ENCODE measurements around the gene RITA1. TPM values are rescaled to one million over a fixed set of nuclear protein-coding genes. Genes with fewer than 3 reads are reported as not detected.

The RITA1 gene
- total and polyA plus RNA-seq, 2 donors (not counting 3 experiments of a cell fraction or from before 2014, with no cell fraction given), result 20.7 to 21.3 TPM

- H4K20me1 ChIP-seq (replicated peaks; ENCODE audit: control insufficient read depth, extremely low read depth, insufficient read depth, low read length), result no peaks in the 10 kb centered on the region
- TF ChIP-seq POLR2A (IDR thresholded peaks at IDR 0.05; ENCODE audit: low read depth, low read length) (no peak), MAX (IDR thresholded peaks at IDR 0.05; ENCODE audit: insufficient read depth, insufficient read length) (no peak), POLR2AphosphoS5 (IDR thresholded peaks at IDR 0.05; ENCODE audit: insufficient read depth, low read depth, low read length) (no peak), CTCF (IDR thresholded peaks at IDR 0.05; ENCODE audit: extremely low read depth in 1 of 2, insufficient read depth in 1 of 2, low read depth in 1 of 2, low read length in 2 of 2) (no peak), GATA2 (IDR thresholded peaks at IDR 0.05; ENCODE audit: insufficient read depth, insufficient read length, low read depth, low read length) (no peak), MYC (IDR thresholded peaks at IDR 0.05; ENCODE audit: low read depth, low read length) (no peak), EZH2 (IDR thresholded peaks at IDR 0.05; ENCODE audit: borderline replicate concordance, low read depth, low read length, severe bottlenecking) (no peak), JUN (IDR thresholded peaks at IDR 0.05; ENCODE audit: borderline replicate concordance, insufficient read depth, insufficient read length, low read depth) (no peak), FOS (IDR thresholded peaks at IDR 0.05; ENCODE audit: borderline replicate concordance, insufficient read depth, low read length) (no peak)
- H3K79me2 ChIP-seq (ENCODE audit: control insufficient read depth, insufficient read depth, low read length), result no peaks in the 10 kb centered on the region
- H3K4me2 ChIP-seq (ENCODE audit: insufficient read depth, low read length), result no peak overlapping the region
- H3K27ac ChIP-seq (ENCODE audit: insufficient read depth, low read depth, low read length), result no peak overlapping the region
- FAIRE-seq (no peak), DNase-seq (ENCODE audit: low read depth, low spot score) (no peak)
- no peaks in the 10 kb centered on the region for H3K27me3 ChIP-seq (ENCODE audit: control insufficient read depth in 2 of 2, insufficient read depth in 2 of 2, low read length in 2 of 2)
- intact Hi-C loops (cut with micrococcal nuclease) (no loop called here), dilution Hi-C loops (cut with MboI; ENCODE audit: extremely low pct_ligation_motif_present, low sequenced_read_pairs) (no loop called here)
- H3K9me1 ChIP-seq (replicated peaks; ENCODE audit: control insufficient read depth, extremely low read depth, insufficient read depth, low read length), result no peaks in the 10 kb centered on the region
- ChIA-PET POLR2A (no interaction called here), CTCF (no interaction called here)
- H2AFZ ChIP-seq (ENCODE audit: low read depth, low read length), result no peak overlapping the region
- H3K9ac ChIP-seq (replicated peaks; ENCODE audit: extremely low read depth, insufficient read depth, low read length), result no peak overlapping the region
- H3K4me1 ChIP-seq (ENCODE audit: control insufficient read depth, extremely low read depth, insufficient read depth, low read length), result no peaks in the 10 kb centered on the region
- BruUV-seq (replicated peaks), result no TSS peak
- H3K9me3 ChIP-seq (replicated peaks; ENCODE audit: control insufficient read depth, insufficient read depth, low read length), result no peaks in the 10 kb centered on the region
- no peak overlapping the region for H3K4me3 ChIP-seq (replicated peaks in 1 of 3; ENCODE audit: insufficient read depth in 1 of 3, low read depth in 1 of 3, low read length in 3 of 3)
- H3K36me3 ChIP-seq (ENCODE audit: control insufficient read depth in 2 of 2, extremely low read depth in 1 of 2, insufficient read depth in 2 of 2, low read length in 2 of 2), result peaks cover 21 to 44% of the 10 kb centered on the region in 2 experiments
Observed at GRCh38 chr12:113167868-113168267, 17.7 kb upstream of the RITA1 start.
